GM19238 (cell line): ENCODE measurements around the gene CPLANE2.
"Not testable (repeated sequence)": the region's sequence is repeated elsewhere in the genome, so short reads cannot be mapped to it uniquely, and the experiment has no call there.

Source experiments
- DNase-seq: peaks from one replicate; pipeline ENCODE4 v3.0.0; 2011; ENCODE audit warnings: low spot score; ENCODE audit not compliant: insufficient read length

CPLANE2 gene

GRCh38 chr1:16236511-16237342 is at the start of gene CPLANE2:
CPLANE2 (minus strand) TSS chr1:16237183; CDS start chr1:16236742, 441 bp downstream.
- peak; percentile 94 for DNase-seq

DNA sequence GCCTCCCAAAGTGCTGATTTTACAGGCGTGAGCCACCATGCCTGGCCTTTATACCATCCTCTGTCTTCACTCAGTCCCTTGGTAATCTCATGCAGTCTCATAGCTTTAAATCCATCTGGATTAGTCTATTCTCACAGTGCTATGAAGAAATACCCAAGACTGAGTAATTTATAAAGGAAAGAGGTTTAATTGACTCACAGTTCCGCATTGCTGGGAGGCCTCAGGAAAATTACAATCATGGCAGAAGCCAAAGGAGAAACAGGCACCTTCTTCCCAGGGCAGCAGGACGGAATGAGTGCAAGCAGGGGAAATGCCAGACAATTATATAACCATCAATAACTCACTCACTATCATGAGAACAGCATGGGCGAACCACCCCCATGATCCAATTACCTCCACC is 49.1 kb upstream of the CPLANE2 start:
- DNase-seq: no peak

DNA sequence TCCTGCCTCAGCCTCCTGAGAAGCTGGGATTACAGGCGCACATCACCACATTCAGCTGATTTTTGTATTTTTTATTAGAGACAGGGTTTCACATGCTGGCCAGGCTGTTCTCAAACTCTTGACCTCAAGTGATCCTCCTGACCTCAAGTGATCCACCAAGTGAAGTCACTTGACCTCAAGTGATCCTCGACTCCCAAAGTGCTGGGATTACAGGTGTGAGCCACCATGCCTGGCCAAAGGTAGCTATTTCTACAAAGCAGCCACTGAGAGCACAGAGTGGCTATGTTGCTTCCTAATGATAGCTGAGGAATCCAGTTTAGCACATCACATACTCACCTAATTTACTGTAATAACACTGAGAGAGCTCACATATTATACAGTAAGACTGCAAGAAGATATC is 44.8 kb upstream of the CPLANE2 start:
- no peak for DNase-seq

- DNase-seq: no peak
Observed at GRCh38 chr1:16279186-16279585, 42.2 kb upstream of the CPLANE2 start.

GRCh38 chr1:16276302-16277030 is 39.5 kb upstream of the CPLANE2 start:
- DNase-seq: no peak

DNA sequence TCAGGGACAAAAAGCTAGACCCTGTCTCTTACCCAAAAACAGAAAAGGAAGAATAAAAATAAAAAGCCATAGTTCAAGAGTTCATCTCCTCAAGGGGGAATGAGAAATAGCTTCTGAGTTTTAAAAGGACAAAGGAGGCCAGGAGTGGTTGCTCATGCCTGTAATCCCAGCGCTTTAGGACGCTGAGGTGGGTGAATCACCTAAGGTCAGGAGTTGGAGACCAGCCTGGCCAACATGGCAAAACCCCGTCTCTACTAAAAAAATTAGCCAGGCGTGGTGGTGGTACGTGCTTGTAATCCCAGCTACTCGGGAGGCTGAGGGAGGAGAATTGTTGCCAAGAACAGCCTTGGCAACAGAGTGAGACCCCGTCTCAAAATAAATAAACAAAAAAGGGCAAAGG is 38.6 kb upstream of the CPLANE2 start:
- DNase-seq: no peak

DNA sequence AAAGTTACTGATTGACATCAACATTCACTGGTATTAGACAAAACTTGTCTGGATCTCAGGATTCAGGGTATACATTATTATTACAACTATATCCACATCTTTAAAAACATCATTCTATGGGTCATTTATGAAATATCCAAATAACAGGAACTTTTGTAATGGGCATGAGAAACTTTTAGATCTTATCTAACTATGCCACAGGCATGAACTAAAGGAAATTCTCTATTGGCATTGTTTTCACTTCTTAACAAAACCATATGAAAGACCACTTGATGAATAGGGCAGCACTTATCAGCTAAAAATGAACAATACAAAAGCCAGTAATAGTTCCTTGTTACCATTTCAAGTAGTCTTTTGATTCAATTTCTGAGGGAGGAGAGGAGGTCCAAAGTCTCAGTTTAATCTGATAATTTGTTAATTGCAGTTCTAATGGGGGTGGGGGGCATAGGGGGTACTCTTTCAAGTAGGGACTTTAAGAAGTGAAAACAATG is 30.8 kb upstream of the CPLANE2 start:
- no peak for DNase-seq

DNA sequence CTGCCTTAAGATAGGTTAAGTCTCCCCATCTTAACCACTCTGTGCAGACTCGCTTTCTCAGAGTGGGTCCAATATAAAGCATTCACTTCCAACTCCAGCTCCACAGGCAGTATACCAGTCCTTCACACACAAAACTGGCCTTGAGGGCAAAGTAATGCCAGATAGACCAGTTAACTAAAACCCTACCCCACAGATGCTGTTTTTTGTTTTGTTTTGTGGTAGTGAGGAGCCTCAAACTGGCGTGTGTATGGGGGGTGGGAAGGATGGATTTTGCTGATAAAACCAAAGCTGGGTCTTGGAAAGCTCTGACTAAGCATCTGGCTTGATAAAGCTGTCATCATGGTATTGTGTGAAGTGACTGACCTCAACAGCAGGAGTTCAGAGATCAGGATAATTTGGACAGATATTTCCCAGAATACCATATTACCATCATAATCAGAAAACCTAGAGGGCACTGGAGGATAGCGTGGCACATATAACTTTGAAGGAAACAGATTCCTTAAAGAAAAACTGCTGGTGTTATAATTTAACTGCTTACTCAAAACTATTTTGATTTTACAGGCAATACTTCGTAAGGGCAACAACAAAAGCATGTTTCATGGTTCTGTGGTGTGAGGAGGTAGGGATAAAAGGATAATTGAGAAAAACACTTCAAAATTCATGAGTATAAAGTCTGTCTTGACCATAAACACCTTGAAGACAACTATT is 29.6 kb upstream of the CPLANE2 start:
- no peak for DNase-seq

- DNase-seq: no peak
Observed at GRCh38 chr1:16262067-16262466, 25.1 kb upstream of the CPLANE2 start.

- no peak for DNase-seq
Observed at GRCh38 chr1:16260814-16261213, 23.8 kb upstream of the CPLANE2 start.

- no peak for DNase-seq
Observed at GRCh38 chr1:16258591-16259135, 21.7 kb upstream of the CPLANE2 start.

DNA sequence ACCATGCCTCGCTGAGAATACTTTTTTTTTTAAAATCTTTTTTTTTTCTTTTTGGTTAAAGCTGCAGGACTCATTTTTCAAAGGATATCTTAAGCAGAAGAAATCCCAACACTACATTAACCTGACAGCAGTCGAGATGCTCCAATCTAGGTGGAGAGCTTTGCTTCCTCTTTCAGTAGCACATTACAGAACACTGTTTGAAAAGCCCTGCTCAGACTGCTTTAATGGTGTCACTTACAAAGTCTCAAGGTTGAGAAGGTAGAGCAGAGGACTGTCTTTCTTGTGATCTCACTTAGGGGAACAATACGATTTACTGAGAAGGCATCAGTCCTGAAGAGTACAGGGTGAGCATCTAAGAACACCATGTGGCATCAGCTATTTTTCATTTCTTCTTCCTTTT is 21.0 kb upstream of the CPLANE2 start:
- DNase-seq: no peak

- DNase-seq: not testable (repeated sequence)
Observed at GRCh38 chr1:16257556-16257955, 20.6 kb upstream of the CPLANE2 start.

DNA sequence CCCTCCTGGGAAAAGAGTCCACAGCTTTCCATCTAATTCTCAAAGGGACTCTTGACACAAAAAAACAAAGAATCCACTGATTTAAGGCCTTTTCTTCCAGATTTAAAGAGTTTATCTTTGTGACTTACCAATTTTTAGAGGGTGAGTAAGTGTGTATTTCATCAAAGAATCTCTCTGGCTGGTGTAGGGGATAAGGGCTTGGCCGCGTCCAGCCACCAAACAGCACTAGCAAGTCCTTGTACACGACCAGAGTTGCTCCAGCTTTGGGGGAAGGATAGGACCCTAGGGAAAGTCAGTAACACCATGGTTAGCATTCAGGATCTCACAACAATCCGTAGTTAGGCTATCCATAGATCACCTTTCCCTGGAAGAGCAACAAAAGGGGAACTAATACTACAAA is 19.5 kb upstream of the CPLANE2 start:
- DNase-seq: no peak

DNA sequence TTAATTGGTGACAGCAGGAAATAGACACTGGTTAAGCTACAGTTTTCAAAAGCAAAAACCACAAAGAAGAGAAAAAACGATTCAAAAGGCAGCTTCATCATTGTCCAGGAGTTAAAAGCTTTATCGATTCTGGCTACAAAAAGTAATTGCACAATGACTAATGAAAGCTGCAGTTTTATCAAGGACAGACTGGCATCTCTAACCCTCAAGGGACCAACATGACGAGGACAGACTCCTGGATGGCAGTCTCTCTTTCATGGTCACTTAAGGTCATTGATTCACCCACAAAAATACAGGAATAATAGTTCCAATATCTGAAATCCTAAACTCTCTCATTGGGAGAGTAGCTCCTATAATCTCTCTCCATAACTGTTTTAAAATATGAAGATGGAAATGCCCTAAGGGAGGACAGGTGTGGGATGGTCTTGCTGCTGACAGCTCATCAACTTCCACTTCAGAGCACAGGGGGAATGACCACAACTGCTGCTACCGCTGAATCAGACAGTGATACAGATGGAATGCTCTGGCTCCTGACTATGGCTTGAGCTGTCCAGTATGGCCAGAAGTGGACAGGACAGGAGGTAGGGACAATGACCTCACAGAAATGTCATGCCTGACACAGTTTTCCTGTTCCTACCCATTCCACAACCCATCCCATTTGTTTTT is 17.4 kb upstream of the CPLANE2 start:
- no peak for DNase-seq

GRCh38 chr1:16253332-16253922 is 16.4 kb upstream of the CPLANE2 start:
- DNase-seq: no peak

DNA sequence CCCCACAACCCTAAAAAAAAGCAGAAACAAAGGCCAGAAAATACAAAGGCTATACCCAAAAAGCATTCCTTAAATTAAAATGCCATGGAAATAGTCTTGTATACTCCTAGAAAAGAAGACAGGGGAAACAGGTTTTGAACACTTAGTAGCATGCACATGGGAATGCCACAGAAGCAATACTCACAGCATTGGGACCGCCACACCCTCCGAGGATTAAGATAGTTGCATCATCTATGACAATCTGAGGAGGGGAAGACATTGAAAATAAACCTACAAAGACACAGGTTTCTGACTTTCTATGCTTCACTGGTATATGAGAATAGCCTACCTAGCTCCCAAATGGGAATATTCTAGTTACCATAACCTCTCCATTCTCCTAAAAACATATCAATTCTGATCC is 15.9 kb upstream of the CPLANE2 start:
- DNase-seq: no peak

DNA sequence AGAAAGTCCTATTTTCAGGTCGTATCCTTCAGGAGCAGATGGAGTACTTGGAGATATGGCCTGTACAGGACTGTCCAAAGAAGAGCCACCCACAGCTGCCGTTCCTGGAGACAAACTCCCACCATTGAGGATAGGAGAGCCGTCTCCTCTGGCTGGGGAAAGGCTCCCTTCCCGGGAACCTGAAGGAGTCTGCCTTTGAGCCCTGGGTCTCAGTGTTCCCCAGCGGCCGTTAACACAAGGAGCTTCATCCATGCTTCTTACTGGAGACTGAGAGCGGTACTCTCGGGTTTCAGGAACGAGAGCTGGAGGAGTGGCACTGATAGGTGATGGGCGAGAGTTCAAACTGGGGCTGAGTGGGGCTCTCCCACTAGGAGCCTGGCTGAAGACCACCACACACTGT is 14.4 kb upstream of the CPLANE2 start:
- DNase-seq: no peak

GRCh38 chr1:16250524-16251251 is 13.7 kb upstream of the CPLANE2 start:
- no peak for DNase-seq

DNA sequence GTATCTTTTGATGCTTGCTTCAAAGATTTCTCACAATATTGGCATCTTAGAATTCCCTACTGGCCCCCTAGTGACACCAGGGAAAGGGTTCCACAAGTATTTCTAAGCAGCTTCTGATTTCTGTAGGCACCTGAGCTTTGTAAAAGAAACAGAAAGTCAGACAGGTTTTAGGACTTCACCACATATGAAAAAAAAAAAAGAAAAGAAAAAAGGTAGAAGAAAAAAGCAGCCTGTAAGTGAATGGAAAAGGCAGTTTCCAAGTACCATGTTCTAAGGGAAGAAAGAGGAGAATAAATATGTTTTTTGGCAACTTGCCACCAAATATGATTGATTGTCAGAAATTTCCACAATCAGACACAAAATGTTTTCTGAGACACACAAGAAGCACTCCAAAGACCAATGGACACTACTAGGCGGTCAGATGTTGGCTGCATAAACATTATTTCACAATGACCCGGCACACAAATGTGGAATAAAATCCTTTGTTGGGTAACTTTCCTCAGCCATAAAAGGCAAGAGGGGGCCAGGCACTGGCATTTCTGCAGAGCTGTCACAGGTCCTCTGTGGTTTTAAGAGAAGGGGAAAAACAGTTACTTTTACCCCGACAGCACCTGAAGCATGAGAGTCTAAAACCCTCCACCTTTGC is 12.7 kb upstream of the CPLANE2 start:
- no peak for DNase-seq
